Left lobe of liver (tissue), 2 donors: ENCODE data around the gene XPO6. TPM values are rescaled to one million over a fixed set of nuclear protein-coding genes. Genes with fewer than 3 reads are reported as not detected.
A peak's percentile ranks its signal among the peaks of the same experiment; 100 is the strongest.
"Not testable (repeated sequence)": the region's sequence is repeated elsewhere in the genome, so short reads cannot be mapped to it uniquely, and the experiment has no call there.

Experiments used
- ATAC-seq: fragments of 200-7000 bp; cut with Tn5 transposase; one replicate; pipeline ENCODE4 v1.9.1; 2020; ENCODE audit warnings: mild to moderate bottlenecking, moderate library complexity
- DNase-seq: peaks from one replicate; pipeline ENCODE4 v3.0.0-alpha.2; 2020; ENCODE audit warnings: low spot score
- total RNA-seq: library from RNA; stranded (reverse); gene quantifications from one replicate; pipeline ENCODE4 v1.2.1, GENCODE V29; 2021
- donor health status: DM: no; HTN: no; CAD: no; lungs with moderate emphysema.
- donor health status: DM: no; HTN: yes; CAD: no.

The XPO6 gene
- 46.2 TPM for total RNA-seq

- ATAC-seq (peak; percentile 97), DNase-seq (peak; percentile 98)
Measured at GRCh38 chr16:28211758-28212531, at the start of gene XPO6. Gene XPO6 (minus strand): TSS chr16:28211965. CDS start chr16:28211368, 597 bp downstream.

GRCh38 chr16:28260193-28260592, 48.4 kb upstream of the XPO6 start:
- no peak for DNase-seq
- no peak for ATAC-seq

- no peak for DNase-seq
Measured at GRCh38 chr16:28259781-28260150, 48.0 kb upstream of the XPO6 start.

GRCh38 chr16:28259091-28259780, 47.5 kb upstream of the XPO6 start:
- ATAC-seq = no peak
- no peak for DNase-seq

More at GRCh38 chr16:28259781-28260150, 48.0 kb upstream of the XPO6 start:
- ATAC-seq = no peak

GRCh38 chr16:28258567-28258966, 46.8 kb upstream of the XPO6 start:
- ATAC-seq (peak; percentile 40), DNase-seq (no peak)

- no peak for DNase-seq
- ATAC-seq = no peak
Measured at GRCh38 chr16:28257256-28257655, 45.5 kb upstream of the XPO6 start.

- no peak for ATAC-seq
Measured at GRCh38 chr16:28255838-28256237, 44.1 kb upstream of the XPO6 start.

GRCh38 chr16:28254158-28254557, 42.4 kb upstream of the XPO6 start:
- ATAC-seq = no peak
- no peak for DNase-seq

More at GRCh38 chr16:28255838-28256237, 44.1 kb upstream of the XPO6 start:
- no peak for DNase-seq

GRCh38 chr16:28250999-28251398, 39.2 kb upstream of the XPO6 start:
- no peak for DNase-seq
- ATAC-seq = no peak

GRCh38 chr16:28249483-28249882, 37.7 kb upstream of the XPO6 start:
- not testable (repeated sequence) for ATAC-seq, DNase-seq

- ATAC-seq (no peak), DNase-seq (no peak)
Measured at GRCh38 chr16:28241924-28242323, 30.2 kb upstream of the XPO6 start.

- DNase-seq = no peak
- no peak for ATAC-seq
Measured at GRCh38 chr16:28237754-28238357, 26.1 kb upstream of the XPO6 start.

GRCh38 chr16:28231763-28232162, 20.0 kb upstream of the XPO6 start:
- DNase-seq (no peak), ATAC-seq (no peak)

GRCh38 chr16:28223909-28224308, 12.1 kb upstream of the XPO6 start:
- ATAC-seq, DNase-seq: not testable (repeated sequence)

- not testable (repeated sequence) for DNase-seq, ATAC-seq
Measured at GRCh38 chr16:28219777-28220176, 8.0 kb upstream of the XPO6 start.

GRCh38 chr16:28219282-28219681, 7.5 kb upstream of the XPO6 start:
- ATAC-seq (no peak), DNase-seq (no peak)

- ATAC-seq (peak; percentile 66), DNase-seq (no peak)
Measured at GRCh38 chr16:28218109-28218508, 6.3 kb upstream of the XPO6 start.

- no peak for DNase-seq
- ATAC-seq = no peak
Measured at GRCh38 chr16:28217326-28217725, 5.6 kb upstream of the XPO6 start.

GRCh38 chr16:28213396-28213795, 1.6 kb upstream of the XPO6 start:
- DNase-seq (no peak), ATAC-seq (no peak)

- ATAC-seq (no peak), DNase-seq (no peak)
Measured at GRCh38 chr16:28212532-28212873, 738 bp upstream of the XPO6 start.

- ATAC-seq (peak; percentile 71), DNase-seq (peak; percentile 74)
Measured at GRCh38 chr16:28210979-28211588, 681 bp downstream of the XPO6 start.
